GF-D8 (cell line): ENCODE data around the gene EEFSEC.
"Not testable (repeated sequence)": the region's sequence is repeated elsewhere in the genome, so short reads cannot be mapped to it uniquely, and the experiment has no call there.

ENCODE experiments used
- DNase-seq: peaks from one replicate; lab custom pipeline; 2025; lab: John Stamatoyannopoulos, UW

Gene EEFSEC

GRCh38 chr3:128152419-128153155, 694 bp upstream of the EEFSEC start:
- no peak for DNase-seq

DNA sequence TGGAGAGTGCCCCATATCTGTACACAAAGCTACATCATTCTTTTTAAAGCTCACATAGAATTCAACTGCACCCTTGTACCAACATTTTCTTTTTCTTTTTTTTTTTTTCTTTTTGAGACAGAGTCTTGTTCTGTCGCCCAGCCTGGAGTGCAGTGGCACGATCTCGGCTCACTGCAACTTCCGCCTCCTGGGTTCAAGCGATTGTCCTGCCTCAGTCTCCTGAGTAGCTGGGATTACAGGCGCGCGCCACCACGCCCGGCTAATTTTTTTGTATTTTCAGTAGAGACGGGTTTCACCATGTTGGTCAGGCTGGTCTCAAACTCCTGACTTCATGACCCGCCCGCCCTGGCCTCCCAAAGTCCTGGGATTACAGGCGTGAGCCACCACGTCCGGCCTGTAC, 1.1 kb downstream of the EEFSEC start:
- DNase-seq, result not testable (repeated sequence)

DNA sequence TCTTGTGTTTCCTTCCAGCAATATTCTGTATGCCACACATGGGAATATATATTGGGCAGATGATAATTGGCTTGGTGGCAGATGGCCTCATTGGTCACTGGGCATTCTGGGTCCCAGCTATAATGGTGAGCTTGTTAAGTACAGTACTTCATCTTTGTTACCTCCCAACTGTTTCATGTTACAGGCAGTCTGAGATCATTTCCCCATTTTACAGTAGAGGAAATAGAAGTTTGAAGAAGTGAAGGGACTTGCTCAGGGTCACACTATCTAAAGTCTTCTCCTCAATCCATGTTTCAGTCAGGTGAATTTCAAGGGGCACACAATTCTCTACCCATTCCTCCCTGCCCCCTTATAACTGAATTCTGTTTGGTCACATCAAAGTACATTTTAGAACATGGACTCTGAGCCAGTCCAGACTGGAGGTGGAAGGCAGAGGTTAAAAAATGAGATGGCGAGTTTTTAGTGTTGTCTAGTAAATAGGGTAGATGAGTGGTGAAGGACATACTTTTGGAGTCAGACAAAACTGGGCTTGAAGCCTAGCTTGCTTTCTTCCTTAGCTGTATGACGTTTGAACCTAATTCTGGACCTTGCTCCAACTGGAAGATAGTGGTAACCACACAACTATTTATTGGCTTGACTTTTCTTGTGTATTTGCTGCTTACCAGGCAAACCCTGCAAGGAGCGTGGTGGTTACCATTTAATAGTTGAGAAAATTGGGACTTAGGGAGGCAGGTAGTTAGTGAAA, 2.5 kb downstream of the EEFSEC start:
- DNase-seq, result no peak

DNA sequence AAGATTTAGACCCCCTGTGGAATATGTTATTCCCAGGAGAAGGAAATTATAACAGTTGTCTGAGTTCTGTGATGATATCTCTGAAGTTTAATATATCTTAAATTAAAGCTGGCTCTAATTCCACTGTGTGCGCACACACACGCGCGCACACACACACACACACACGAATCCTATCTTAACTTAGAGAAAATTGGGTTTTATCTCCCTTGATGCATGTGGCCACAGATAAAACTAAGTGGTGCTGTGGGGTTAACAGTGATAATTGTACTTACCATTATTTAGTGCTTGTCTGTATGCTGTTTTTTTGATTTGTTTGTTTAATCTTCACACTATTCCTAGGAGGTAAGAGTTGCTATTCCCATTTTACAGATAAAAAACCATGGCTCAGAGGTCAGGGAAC, 7.4 kb downstream of the EEFSEC start:
- no peak for DNase-seq

DNA sequence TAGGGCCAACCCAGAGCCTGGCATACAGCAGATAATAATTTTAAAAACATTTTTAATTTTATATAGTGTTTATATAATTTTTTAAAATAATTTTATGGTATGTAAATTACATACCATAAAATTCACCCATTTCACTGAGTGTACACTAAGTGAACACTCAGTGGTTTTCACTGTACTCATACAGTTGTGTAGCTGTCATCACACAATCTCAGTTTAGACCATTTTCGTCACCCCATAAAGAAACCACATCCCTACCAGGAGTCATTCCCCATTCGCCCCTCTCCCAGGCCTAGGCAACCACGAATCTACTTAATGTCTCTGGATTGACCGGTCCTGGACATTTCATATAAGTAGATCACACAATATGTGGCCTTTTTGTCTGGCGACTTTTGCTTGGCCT, 10.2 kb downstream of the EEFSEC start:
- DNase-seq, result no peak

GRCh38 chr3:128166971-128167453, 13.7 kb downstream of the EEFSEC start:
- DNase-seq, result no peak

DNA sequence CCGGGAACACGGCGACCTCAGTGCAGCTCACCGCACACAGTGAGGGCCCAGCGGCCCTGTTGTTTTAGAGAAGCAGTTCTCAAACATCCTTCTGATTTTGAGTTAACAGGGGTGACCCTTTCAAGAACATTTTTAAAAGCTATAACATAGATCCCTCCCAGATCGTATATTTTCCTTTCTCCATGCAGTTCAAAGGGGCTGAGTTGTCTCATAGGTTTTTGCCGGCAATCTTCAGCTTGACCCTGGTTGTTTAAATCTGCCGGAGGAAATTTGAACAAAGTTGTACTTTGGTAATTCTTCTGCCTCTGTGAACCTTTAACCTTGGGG, 14.3 kb downstream of the EEFSEC start:
- DNase-seq, result no peak

- DNase-seq, result peak; percentile 22
These were observed 14.8 kb downstream of the EEFSEC start for GRCh38 chr3:128167973-128168674.

GRCh38 chr3:128168836-128169235, 15.6 kb downstream of the EEFSEC start:
- DNase-seq, result peak; percentile 50

GRCh38 chr3:128170866-128171516, 17.7 kb downstream of the EEFSEC start:
- DNase-seq, result peak; percentile 97

GRCh38 chr3:128173200-128173599, 19.9 kb downstream of the EEFSEC start:
- no peak for DNase-seq

- peak; percentile 73 for DNase-seq
These were observed 20.6 kb downstream of the EEFSEC start for GRCh38 chr3:128173849-128174248.

DNA sequence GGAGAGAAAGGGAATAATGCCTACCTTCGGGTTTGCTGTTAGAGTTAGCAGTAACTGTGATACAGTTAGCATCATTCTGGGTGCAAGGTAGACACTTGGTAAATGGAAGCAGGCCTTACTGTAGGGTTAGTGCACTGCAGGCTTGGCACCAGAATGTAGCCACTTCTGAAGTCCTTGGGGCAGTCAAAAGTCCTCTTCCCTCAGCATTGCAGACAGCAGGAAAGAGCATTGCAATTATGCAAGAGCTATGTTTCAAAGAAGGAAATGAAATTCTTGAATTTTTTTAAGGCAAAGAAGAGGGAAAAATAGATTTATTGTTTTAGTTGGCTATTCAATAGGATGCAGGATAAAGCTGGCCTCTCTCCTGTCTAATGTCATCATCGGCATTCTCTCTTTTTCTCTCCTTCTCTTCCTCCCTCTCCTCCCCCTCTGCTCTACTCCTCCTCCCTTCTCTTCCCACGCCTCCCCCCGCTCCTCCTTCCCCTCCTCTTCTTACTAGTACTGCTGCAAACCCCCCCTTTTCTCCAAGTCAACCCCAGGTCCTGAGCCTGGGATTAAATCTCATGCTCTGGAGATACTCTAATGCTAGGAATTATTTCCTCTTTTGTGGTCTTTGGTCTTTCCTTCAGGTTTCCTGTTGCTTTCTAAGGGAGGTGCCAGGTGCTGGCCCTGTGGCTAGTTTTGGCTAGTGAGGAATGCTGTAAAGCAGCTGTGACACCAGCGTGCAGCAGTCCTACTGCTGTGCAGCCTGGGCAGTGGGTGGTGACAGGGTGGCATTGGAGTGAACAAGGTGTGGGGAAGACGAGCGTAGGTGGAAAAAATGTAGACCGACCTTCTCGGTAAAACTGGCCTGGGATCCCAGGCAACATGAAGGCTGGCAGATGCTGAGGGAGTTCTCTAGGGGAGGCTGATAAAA, 21.7 kb downstream of the EEFSEC start:
- DNase-seq, result peak; percentile 55

GRCh38 chr3:128175768-128176167, 22.5 kb downstream of the EEFSEC start:
- DNase-seq, result no peak

DNA sequence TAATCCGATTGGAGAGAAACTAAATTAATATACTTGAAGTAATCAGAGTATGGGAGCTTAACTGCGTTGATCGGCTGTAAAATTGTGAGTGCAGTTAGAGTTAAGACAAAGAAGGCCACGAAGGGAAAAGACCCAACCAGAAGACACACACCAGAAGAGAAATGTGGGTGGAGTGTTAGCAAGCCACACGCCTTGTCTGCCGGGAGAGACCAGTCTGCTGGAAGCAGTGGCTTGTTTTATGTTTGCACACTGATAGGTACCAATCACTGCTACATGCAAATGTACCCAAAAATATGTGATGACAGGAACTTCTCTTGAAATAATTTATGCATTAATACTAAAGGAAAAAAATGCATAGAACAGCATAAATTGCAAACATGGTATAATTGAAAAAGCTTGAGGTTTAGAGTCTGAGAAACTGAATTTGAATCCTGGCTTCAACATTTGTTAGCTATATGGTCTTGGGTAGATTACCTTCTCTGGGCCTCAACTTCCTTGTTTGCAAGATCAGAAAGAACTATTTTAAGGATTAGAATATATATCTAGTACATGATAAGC, 23.1 kb downstream of the EEFSEC start:
- no peak for DNase-seq

- DNase-seq, result no peak
These were observed 24.6 kb downstream of the EEFSEC start for GRCh38 chr3:128177865-128178264.

GRCh38 chr3:128178782-128179483, 25.7 kb downstream of the EEFSEC start:
- peak; percentile 10 for DNase-seq

DNA sequence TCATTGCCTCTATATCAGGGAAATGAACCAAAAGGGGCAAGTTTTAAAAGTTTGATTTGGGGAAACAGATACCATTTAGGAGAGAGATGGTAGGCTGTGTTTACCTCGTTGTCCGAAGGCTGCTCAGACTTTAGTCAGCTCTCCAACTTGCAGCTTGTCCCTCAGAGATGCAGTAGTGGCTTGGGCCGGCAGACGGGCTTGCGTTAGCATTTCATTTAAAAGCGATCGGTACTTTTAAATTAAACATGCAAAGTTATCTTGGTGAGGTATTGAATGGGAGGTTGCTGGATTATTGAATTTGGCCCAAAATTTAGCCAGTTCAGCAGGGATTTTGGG, 26.2 kb downstream of the EEFSEC start:
- no peak for DNase-seq

GRCh38 chr3:128180436-128180835, 27.2 kb downstream of the EEFSEC start:
- no peak for DNase-seq

DNA sequence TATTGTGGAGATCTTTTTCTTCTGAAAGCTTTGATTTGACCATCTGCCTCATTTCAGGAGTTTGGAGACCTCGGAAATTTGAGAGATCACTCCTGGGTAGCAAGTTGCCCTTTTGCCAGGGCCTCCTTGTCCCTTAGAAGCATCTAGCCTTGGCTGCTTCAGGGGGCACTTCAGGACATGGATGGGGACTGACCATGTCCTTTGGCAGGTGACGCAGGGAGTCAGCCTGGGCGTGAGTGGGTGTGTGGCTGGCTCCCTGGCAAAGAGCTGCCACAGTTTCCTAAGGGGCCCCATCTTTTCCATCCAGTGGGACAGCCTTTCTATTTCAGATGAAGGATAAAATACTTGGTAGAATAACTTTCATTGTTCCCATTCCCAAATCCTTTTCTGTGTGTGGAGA, 27.6 kb downstream of the EEFSEC start:
- no peak for DNase-seq
